ENCODE measurements around the gene CCL20.

- TF ChIP-seq CTCF (IDR thresholded peaks at IDR 0.05), result no peak
- no peak for TF ChIP-seq POLR2A (IDR thresholded peaks at IDR 0.05)
Measured at GRCh38 chr2:227834423-227834822, 20.8 kb downstream of the CCL20 start.

All from Peyer's patch (tissue), 4 donors.